ENCODE data around the gene EPHA6.

Gene EPHA6

DNA sequence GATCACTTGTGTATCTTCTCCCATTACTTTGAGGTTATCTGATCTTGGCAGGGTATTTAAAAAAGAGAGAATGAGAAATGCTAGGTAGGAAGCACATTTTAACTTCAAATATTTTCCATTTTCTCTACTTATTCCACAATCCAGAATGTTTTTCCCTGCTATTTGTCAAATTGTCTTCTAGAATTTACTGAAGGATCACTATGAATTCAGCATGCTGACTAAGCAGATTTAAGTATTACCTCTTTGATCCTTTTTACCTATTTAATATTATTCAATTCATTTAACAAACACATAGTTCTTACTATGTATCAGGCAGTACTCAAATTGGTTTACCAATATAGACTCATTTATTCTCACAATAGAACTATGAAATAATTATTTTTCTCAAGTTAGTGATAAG, 486.7 kb downstream of the EPHA6 start:
- H3K4me3 ChIP-seq (ENCODE audit: low read depth in 1 of 2, low read length in 2 of 2) = no peak overlapping the region

DNA sequence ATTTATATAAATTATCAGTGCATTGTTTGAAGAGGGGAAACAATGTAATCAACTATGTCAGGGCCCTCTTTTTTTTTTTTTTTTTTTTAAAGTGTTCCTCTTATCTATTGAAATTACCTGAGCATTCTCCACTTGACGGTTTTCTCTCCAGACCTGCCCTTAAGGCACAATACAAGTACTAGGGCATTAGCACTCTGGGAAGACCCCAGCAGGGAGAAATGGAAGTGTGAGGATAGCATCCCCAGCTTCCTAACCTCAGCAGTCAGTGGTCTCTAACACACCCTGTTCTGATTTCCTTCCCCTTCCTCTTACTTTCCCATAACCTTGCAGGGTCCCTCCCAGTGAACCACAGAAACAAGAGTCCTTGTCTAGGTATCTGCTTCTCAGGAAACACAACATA, 491.8 kb downstream of the EPHA6 start:
- Histone ChIP-seq H3K27ac (ENCODE audit: low read length) (no peak overlapping the region), H3K4me1 (ENCODE audit: insufficient read depth, low read length) (no peaks in the 10 kb centered on the region), H2AFZ (ENCODE audit: low read depth, low read length) (no peak overlapping the region), H3K79me2 (ENCODE audit: insufficient read depth, low read length) (no peaks in the 10 kb centered on the region), H3K4me2 (ENCODE audit: insufficient read depth, low read length) (no peak overlapping the region), H3K36me3 (ENCODE audit: insufficient read depth, low read length) (no peaks in the 10 kb centered on the region), H3K4me3 (ENCODE audit: low read depth in 1 of 2, low read length in 2 of 2) (no peak overlapping the region), H4K20me1 (ENCODE audit: insufficient read depth, low read length) (no peaks in the 10 kb centered on the region), H3K9ac (ENCODE audit: low read depth, low read length) (no peak overlapping the region), H3K27me3 (ENCODE audit: insufficient read depth, low read length, poor library complexity) (no peaks in the 10 kb centered on the region), H3K9me3 (ENCODE audit: insufficient read depth, low read length, severe bottlenecking) (no peaks in the 10 kb centered on the region)
- ATAC-seq (ENCODE audit: insufficient read depth, low read depth) = no peak
- TF ChIP-seq EZH2 (IDR thresholded peaks at IDR 0.05; ENCODE audit: borderline replicate concordance, low read depth, low read length, severe bottlenecking) = no peak
- TF ChIP-seq, protein P1, sequence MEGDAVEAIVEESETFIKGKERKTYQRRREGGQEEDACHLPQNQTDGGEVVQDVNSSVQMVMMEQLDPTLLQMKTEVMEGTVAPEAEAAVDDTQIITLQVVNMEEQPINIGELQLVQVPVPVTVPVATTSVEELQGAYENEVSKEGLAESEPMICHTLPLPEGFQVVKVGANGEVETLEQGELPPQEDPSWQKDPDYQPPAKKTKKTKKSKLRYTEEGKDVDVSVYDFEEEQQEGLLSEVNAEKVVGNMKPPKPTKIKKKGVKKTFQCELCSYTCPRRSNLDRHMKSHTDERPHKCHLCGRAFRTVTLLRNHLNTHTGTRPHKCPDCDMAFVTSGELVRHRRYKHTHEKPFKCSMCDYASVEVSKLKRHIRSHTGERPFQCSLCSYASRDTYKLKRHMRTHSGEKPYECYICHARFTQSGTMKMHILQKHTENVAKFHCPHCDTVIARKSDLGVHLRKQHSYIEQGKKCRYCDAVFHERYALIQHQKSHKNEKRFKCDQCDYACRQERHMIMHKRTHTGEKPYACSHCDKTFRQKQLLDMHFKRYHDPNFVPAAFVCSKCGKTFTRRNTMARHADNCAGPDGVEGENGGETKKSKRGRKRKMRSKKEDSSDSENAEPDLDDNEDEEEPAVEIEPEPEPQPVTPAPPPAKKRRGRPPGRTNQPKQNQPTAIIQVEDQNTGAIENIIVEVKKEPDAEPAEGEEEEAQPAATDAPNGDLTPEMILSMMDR (IDR thresholded peaks at IDR 0.05; ENCODE audit: borderline replicate concordance, extremely low read depth, low read length, poor library complexity, severe bottlenecking) = no peak
- DNase-seq = no peak

More for the DNA sequence above, 486.7 kb downstream of the EPHA6 start:
- no peaks in the 10 kb centered on the region for H3K79me2 ChIP-seq (ENCODE audit: insufficient read depth, low read length)
- no peaks in the 10 kb centered on the region for H3K9me3 ChIP-seq (ENCODE audit: insufficient read depth, low read length, severe bottlenecking)
- H2AFZ ChIP-seq (ENCODE audit: low read depth, low read length) = no peak overlapping the region
- no peak for ATAC-seq (ENCODE audit: insufficient read depth, low read depth)
- H3K9ac ChIP-seq (ENCODE audit: low read depth, low read length) = no peak overlapping the region
- H3K27ac ChIP-seq (ENCODE audit: low read length) = no peak overlapping the region
- no peak for DNase-seq
- no peaks in the 10 kb centered on the region for H3K27me3 ChIP-seq (ENCODE audit: insufficient read depth, low read length, poor library complexity)
- TF ChIP-seq, protein P1 (IDR thresholded peaks at IDR 0.05; ENCODE audit: borderline replicate concordance, extremely low read depth, low read length, poor library complexity, severe bottlenecking) = no peak
- no peak for TF ChIP-seq EZH2 (IDR thresholded peaks at IDR 0.05; ENCODE audit: borderline replicate concordance, low read depth, low read length, severe bottlenecking)
- H3K4me1 ChIP-seq (ENCODE audit: insufficient read depth, low read length) = no peaks in the 10 kb centered on the region
- no peaks in the 10 kb centered on the region for H3K36me3 ChIP-seq (ENCODE audit: insufficient read depth, low read length)
- H4K20me1 ChIP-seq (ENCODE audit: insufficient read depth, low read length) = no peaks in the 10 kb centered on the region
- H3K4me2 ChIP-seq (ENCODE audit: insufficient read depth, low read length) = no peak overlapping the region

DNA sequence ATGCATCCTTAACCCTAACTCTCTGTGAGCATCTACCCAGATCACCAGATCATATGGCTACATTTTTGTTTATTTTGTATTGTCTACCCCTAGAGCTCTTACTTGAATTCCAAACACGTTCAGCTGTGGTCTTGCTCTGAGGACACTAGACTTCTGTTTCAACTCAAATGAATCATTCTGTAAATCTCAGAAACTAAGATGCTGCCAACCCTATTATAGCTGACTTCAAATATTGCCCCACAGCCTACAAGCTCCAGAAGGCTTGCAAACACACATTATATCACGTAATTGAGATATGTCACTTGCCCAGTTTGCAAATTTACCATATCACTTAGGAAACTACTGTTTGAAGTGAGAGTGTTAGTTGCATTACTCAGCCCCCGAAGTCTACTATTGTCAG, 524.0 kb downstream of the EPHA6 start:
- no peak overlapping the region for H3K4me2 ChIP-seq (ENCODE audit: insufficient read depth, low read length)
- H2AFZ ChIP-seq (ENCODE audit: low read depth, low read length) = no peak overlapping the region
- ATAC-seq (ENCODE audit: insufficient read depth, low read depth) (no peak), DNase-seq (no peak)
- no peaks in the 10 kb centered on the region for H3K79me2 ChIP-seq (ENCODE audit: insufficient read depth, low read length)
- H3K27me3 ChIP-seq (ENCODE audit: insufficient read depth, low read length, poor library complexity) = no peaks in the 10 kb centered on the region
- no peak overlapping the region for H3K4me3 ChIP-seq (ENCODE audit: low read depth in 1 of 2, low read length in 2 of 2)
- no peak overlapping the region for H3K9ac ChIP-seq (ENCODE audit: low read depth, low read length)
- H3K9me3 ChIP-seq (ENCODE audit: insufficient read depth, low read length, severe bottlenecking) = no peaks in the 10 kb centered on the region
- H4K20me1 ChIP-seq (ENCODE audit: insufficient read depth, low read length) = no peaks in the 10 kb centered on the region
- no peak overlapping the region for H3K27ac ChIP-seq (ENCODE audit: low read length)
- TF ChIP-seq EZH2 (IDR thresholded peaks at IDR 0.05; ENCODE audit: borderline replicate concordance, low read depth, low read length, severe bottlenecking) = no peak
- TF ChIP-seq, protein P1 (IDR thresholded peaks at IDR 0.05; ENCODE audit: borderline replicate concordance, extremely low read depth, low read length, poor library complexity, severe bottlenecking) = no peak
- no peaks in the 10 kb centered on the region for H3K36me3 ChIP-seq (ENCODE audit: insufficient read depth, low read length)
- no peaks in the 10 kb centered on the region for H3K4me1 ChIP-seq (ENCODE audit: insufficient read depth, low read length)

DNA sequence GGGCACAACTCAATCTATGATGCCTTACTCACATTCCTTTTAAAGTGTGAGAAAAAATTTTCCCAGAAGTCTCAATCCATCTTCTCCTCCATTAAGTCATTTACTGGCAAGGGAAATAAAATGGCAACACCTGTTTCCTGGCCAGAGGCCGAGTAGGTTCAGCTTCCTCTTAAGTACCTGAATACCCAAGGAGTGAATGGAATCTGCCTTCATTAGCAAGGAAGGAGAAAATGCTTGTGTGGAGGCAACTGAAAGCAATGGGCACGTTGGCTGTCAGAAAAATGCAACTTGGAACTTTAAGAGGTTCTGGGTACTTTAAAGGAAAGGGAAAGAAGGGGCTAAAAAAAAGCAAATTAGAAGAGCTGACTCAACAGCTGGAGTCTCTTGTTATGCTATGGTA, 526.5 kb downstream of the EPHA6 start:
- no peaks in the 10 kb centered on the region for H3K9me3 ChIP-seq (ENCODE audit: insufficient read depth, low read length, severe bottlenecking)
- no peak for DNase-seq
- TF ChIP-seq, protein P1 (IDR thresholded peaks at IDR 0.05; ENCODE audit: borderline replicate concordance, extremely low read depth, low read length, poor library complexity, severe bottlenecking) = no peak
- TF ChIP-seq EZH2 (IDR thresholded peaks at IDR 0.05; ENCODE audit: borderline replicate concordance, low read depth, low read length, severe bottlenecking) = no peak
- no peaks in the 10 kb centered on the region for H3K79me2 ChIP-seq (ENCODE audit: insufficient read depth, low read length)
- H3K9ac ChIP-seq (ENCODE audit: low read depth, low read length) = no peak overlapping the region
- no peaks in the 10 kb centered on the region for H3K36me3 ChIP-seq (ENCODE audit: insufficient read depth, low read length)
- H3K27ac ChIP-seq (ENCODE audit: low read length) = no peak overlapping the region
- H3K4me1 ChIP-seq (ENCODE audit: insufficient read depth, low read length) = no peaks in the 10 kb centered on the region
- no peak overlapping the region for H3K4me3 ChIP-seq (ENCODE audit: low read depth in 1 of 2, low read length in 2 of 2)
- H2AFZ ChIP-seq (ENCODE audit: low read depth, low read length) = no peak overlapping the region
- H3K27me3 ChIP-seq (ENCODE audit: insufficient read depth, low read length, poor library complexity) = no peaks in the 10 kb centered on the region
- H3K4me2 ChIP-seq (ENCODE audit: insufficient read depth, low read length) = no peak overlapping the region
- H4K20me1 ChIP-seq (ENCODE audit: insufficient read depth, low read length) = no peaks in the 10 kb centered on the region
- no peak for ATAC-seq (ENCODE audit: insufficient read depth, low read depth)

All from DND-41 (cell line).